ENCODE measurements around the gene PKHD1.

Gene PKHD1

DNA sequence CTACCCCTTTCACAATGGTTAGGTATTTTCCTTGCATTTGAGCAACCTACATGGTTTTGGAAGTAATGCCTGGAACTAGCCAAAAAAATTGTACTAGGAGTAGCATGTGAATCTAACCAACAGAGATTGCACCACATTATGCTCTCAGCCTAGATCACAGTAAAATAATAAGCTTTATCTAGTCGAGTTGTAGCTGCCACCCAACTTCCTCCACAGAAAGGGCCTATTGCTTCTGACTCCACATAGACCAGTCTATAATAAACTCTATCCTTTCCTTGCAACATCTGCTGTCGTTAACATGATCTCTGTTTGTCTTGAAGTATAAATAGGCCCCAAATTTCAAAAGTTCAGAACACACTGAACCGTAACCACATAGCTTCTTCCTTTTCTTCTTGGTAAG, 375.5 kb downstream of the PKHD1 start:
- Histone ChIP-seq H3K4me3 (ENCODE audit: low read depth in 1 of 2, low read length in 2 of 2) (no peak overlapping the region), H3K36me3 (ENCODE audit: insufficient read depth, low read length) (no peaks in the 10 kb centered on the region), H3K27ac (ENCODE audit: low read depth, low read length) (no peak overlapping the region), H3K4me1 (ENCODE audit: insufficient read depth, low read length) (no peaks in the 10 kb centered on the region), H3K27me3 (ENCODE audit: control insufficient read depth in 1 of 2, insufficient read depth in 2 of 2, low read length in 2 of 2) (no peaks in the 10 kb centered on the region), H3K9ac (ENCODE audit: low read length) (no peak overlapping the region), H3K9me3 (ENCODE audit: low read length) (no peaks in the 10 kb centered on the region)

DNA sequence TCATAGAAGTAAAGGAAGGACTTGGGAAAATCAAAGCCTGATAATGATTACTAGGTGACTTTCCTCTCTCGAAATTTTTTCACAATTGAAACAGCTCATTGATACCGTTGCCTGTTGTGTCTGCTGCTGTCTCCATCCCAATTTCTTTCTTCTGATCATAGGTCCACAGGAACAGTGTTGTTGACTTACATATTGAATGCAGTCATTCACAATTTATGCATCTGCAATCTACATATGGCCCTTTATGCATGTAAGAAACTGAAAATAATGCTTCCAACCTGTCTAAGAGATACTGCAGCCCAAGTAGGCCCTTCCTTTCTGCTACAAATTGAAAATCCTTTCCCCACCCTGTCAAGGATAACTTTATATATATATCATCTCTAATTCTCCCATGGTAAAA, 381.3 kb downstream of the PKHD1 start:
- H3K9me3 ChIP-seq (ENCODE audit: low read length), result no peaks in the 10 kb centered on the region
- H3K27ac ChIP-seq (ENCODE audit: low read depth, low read length), result no peak overlapping the region
- H3K4me1 ChIP-seq (ENCODE audit: insufficient read depth, low read length), result no peaks in the 10 kb centered on the region
- H3K36me3 ChIP-seq (ENCODE audit: insufficient read depth, low read length), result no peaks in the 10 kb centered on the region
- no peak overlapping the region for H3K4me3 ChIP-seq (ENCODE audit: low read depth in 1 of 2, low read length in 2 of 2)
- H3K27me3 ChIP-seq (ENCODE audit: control insufficient read depth in 1 of 2, insufficient read depth in 2 of 2, low read length in 2 of 2), result no peaks in the 10 kb centered on the region
- no peak overlapping the region for H3K9ac ChIP-seq (ENCODE audit: low read length)

DNA sequence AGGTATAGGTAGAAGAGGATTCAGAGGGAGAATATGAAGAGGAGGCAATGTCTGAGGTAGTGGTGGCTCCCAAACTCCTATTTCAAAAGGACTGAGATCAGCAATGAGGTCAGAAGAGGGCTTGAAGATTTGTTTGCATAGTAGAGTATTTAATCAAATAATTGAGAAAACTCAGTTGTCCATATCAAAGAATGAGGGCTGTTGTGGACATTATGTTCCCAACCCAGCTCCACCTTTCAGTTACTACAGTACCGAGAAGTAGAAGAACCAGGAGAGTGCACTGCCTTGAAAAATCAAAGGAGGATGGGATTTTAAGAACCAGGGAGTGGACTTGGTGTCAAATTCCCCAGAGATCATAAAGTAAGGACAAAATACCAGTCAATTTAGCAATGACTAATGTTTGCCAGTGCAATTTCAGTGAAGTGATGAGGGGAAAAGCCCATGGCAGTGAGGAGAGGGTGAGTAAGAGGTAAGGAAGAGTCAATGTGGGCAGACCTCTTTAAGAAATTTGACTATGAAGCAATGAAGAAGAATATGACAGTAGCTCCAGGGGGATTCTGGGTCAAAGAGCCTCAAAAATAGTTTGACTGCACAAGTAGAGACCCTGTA, 382.4 kb downstream of the PKHD1 start:
- no peaks in the 10 kb centered on the region for H3K36me3 ChIP-seq (ENCODE audit: insufficient read depth, low read length)
- H3K9ac ChIP-seq (ENCODE audit: low read length), result no peak overlapping the region
- no peaks in the 10 kb centered on the region for H3K4me1 ChIP-seq (ENCODE audit: insufficient read depth, low read length)
- no peak overlapping the region for H3K4me3 ChIP-seq (ENCODE audit: low read depth in 1 of 2, low read length in 2 of 2)
- H3K27ac ChIP-seq (ENCODE audit: low read depth, low read length), result no peak overlapping the region
- H3K27me3 ChIP-seq (ENCODE audit: control insufficient read depth in 1 of 2, insufficient read depth in 2 of 2, low read length in 2 of 2), result no peaks in the 10 kb centered on the region
- no peaks in the 10 kb centered on the region for H3K9me3 ChIP-seq (ENCODE audit: low read length)

DNA sequence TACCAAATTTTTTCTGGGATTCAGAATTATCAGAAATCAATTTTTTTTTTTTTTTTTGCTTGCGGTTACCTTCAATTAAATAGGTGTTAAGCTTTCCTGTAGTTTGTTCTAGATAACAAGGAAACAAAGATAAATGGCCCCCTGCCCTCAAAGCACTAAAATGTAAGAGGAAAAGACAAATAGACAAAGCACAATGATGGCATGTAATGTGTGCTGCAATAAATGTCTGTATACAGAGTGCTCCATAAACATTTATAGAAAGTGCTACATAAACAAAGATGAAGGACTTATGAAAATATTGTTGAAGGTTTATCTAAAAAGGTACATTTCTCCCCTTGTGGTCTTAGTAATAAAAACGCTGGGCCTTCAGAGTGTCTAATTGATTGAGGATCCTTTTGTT, 384.6 kb downstream of the PKHD1 start:
- H3K4me1 ChIP-seq (ENCODE audit: insufficient read depth, low read length), result no peaks in the 10 kb centered on the region
- H3K9ac ChIP-seq (ENCODE audit: low read length), result no peak overlapping the region
- H3K27me3 ChIP-seq (ENCODE audit: control insufficient read depth in 1 of 2, insufficient read depth in 2 of 2, low read length in 2 of 2), result no peaks in the 10 kb centered on the region
- no peak overlapping the region for H3K4me3 ChIP-seq (ENCODE audit: low read depth in 1 of 2, low read length in 2 of 2)
- no peak overlapping the region for H3K27ac ChIP-seq (ENCODE audit: low read depth, low read length)
- no peaks in the 10 kb centered on the region for H3K9me3 ChIP-seq (ENCODE audit: low read length)
- H3K36me3 ChIP-seq (ENCODE audit: insufficient read depth, low read length), result no peaks in the 10 kb centered on the region

DNA sequence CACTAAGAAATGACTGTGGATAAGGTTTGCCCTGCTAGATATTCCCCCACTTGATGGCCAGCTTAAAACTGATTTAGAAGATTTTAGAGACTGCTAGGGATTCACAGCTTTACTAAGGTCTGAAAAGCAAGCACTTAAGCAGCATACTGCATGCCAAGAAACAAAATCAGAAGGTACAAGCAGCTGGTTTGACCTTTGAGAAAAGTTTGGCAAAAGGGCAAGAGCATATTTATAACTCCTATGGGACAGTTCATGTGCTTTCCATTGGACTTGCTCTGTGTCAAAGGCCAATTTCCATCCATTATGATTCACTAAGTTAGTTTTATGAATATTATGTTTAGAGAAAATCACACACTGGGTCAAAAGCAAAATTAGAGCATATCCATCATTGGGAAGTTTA, 402.8 kb downstream of the PKHD1 start:
- Histone ChIP-seq H3K36me3 (ENCODE audit: insufficient read depth, low read length) (no peaks in the 10 kb centered on the region), H3K4me3 (ENCODE audit: low read depth in 1 of 2, low read length in 2 of 2) (no peak overlapping the region), H3K4me1 (ENCODE audit: insufficient read depth, low read length) (no peaks in the 10 kb centered on the region), H3K9me3 (ENCODE audit: low read length) (no peaks in the 10 kb centered on the region), H3K27me3 (ENCODE audit: control insufficient read depth in 1 of 2, insufficient read depth in 2 of 2, low read length in 2 of 2) (no peaks in the 10 kb centered on the region), H3K27ac (ENCODE audit: low read depth, low read length) (no peak overlapping the region), H3K9ac (ENCODE audit: low read length) (no peak overlapping the region)

DNA sequence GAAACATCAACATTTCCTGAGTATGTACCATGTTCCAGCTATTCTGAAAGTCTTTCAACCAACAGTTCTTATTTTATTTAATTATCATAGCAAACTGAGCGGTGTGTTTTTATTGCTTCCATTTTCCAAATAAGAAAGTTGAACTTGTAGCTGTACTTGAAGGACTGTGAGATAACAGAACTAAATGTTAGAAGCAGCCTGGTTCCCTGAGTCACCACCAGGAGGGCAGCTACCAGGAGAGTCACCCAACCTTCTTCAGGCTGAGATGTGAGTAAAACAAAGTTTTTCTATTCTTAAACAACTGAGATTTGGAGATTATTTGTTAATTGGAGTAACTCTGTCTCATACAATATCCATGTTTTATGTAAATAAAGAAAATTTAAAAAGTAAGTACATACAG, 403.4 kb downstream of the PKHD1 start:
- Histone ChIP-seq H3K36me3 (ENCODE audit: insufficient read depth, low read length) (no peaks in the 10 kb centered on the region), H3K27ac (ENCODE audit: low read depth, low read length) (no peak overlapping the region), H3K9me3 (ENCODE audit: low read length) (no peaks in the 10 kb centered on the region)

DNA sequence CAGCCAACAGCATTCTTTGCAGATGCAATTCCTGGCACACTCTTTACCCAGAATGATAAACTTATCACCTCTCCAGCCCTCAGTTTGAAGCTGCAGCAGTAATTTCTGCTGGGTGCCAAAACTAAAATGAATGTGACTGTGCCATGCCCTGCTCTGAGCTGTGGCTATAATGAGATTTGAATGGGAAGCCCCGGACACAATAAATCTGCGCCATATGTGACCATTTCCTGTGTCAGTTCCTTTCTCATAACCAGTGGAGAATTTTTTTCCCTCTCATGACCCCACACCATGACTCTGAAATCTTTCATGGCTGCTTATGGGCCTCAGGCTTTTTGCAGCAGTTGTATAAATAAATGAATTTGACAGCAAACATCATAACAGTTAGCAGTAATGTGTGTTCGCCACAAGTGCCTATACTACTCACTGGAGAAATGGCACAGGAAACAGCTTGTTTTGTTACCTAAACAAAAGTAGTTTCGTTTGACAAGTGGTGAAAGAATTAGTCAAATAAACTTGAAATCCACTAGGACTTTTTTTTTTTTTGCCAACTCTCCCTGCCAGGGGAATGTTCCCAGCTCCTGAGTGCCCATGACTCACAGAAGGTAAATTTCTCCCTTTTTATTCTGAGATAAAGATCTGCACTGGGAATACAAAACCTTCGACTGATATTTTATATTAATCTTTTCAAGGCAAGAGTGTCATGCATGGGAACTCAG, 408.4 kb downstream of the PKHD1 start:
- no peaks in the 10 kb centered on the region for H3K9me3 ChIP-seq (ENCODE audit: low read length)
- H3K27me3 ChIP-seq (ENCODE audit: control insufficient read depth in 1 of 2, insufficient read depth in 2 of 2, low read length in 2 of 2), result no peaks in the 10 kb centered on the region
- no peaks in the 10 kb centered on the region for H3K36me3 ChIP-seq (ENCODE audit: insufficient read depth, low read length)
- no peaks in the 10 kb centered on the region for H3K4me1 ChIP-seq (ENCODE audit: insufficient read depth, low read length)
- no peak overlapping the region for H3K4me3 ChIP-seq (ENCODE audit: low read depth in 1 of 2, low read length in 2 of 2)
- H3K9ac ChIP-seq (ENCODE audit: low read length), result no peak overlapping the region
- H3K27ac ChIP-seq (ENCODE audit: low read depth, low read length), result no peak overlapping the region

More for the DNA sequence above, 403.4 kb downstream of the PKHD1 start:
- H3K4me1 ChIP-seq (ENCODE audit: insufficient read depth, low read length), result no peaks in the 10 kb centered on the region
- H3K27me3 ChIP-seq (ENCODE audit: control insufficient read depth in 1 of 2, insufficient read depth in 2 of 2, low read length in 2 of 2), result no peaks in the 10 kb centered on the region
- no peak overlapping the region for H3K9ac ChIP-seq (ENCODE audit: low read length)
- no peak overlapping the region for H3K4me3 ChIP-seq (ENCODE audit: low read depth in 1 of 2, low read length in 2 of 2)

DNA sequence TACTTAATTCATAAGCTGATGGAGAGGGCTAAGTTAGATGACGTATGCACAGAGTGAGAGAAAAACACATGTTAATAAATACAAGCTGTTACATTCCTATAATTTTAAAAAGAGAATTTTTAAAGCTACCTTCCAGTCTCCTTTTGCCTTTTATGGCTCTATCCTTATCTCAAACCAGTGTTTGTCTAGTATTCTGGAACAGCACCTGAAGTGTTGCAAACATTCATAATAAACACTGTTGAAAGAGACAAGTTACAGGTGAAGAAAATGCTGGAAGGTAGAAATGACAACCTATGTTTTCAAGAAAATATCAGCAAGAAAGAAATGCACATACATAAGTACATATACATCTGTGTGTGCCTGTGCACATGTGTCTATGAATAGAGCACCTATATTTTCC, 409.1 kb downstream of the PKHD1 start:
- Histone ChIP-seq H3K4me1 (ENCODE audit: insufficient read depth, low read length) (no peaks in the 10 kb centered on the region), H3K36me3 (ENCODE audit: insufficient read depth, low read length) (no peaks in the 10 kb centered on the region), H3K9me3 (ENCODE audit: low read length) (no peaks in the 10 kb centered on the region), H3K4me3 (ENCODE audit: low read depth in 1 of 2, low read length in 2 of 2) (no peak overlapping the region), H3K27ac (ENCODE audit: low read depth, low read length) (no peak overlapping the region), H3K27me3 (ENCODE audit: control insufficient read depth in 1 of 2, insufficient read depth in 2 of 2, low read length in 2 of 2) (no peaks in the 10 kb centered on the region), H3K9ac (ENCODE audit: low read length) (no peak overlapping the region)

DNA sequence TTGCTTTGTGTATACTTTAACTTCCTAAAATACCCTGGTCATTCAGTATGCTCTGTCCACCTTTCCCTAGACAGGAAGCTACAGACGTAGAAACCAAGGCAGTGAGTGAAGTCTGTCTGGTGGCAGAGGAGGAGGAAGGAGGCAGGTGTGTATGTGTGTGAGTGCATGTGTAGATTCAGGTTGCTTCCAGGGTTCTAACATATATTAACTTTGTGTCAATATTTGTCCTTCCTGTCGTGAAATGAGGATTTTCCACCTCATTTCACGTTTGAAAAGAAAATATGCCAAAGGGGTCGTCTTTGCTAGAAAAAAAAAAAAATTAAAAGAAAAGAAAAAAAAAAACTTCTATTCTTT, 411.5 kb downstream of the PKHD1 start:
- H3K36me3 ChIP-seq (ENCODE audit: insufficient read depth, low read length), result no peaks in the 10 kb centered on the region
- H3K9ac ChIP-seq (ENCODE audit: low read length), result no peak overlapping the region
- H3K27ac ChIP-seq (ENCODE audit: low read depth, low read length), result no peak overlapping the region
- H3K27me3 ChIP-seq (ENCODE audit: control insufficient read depth in 1 of 2, insufficient read depth in 2 of 2, low read length in 2 of 2), result no peaks in the 10 kb centered on the region
- no peaks in the 10 kb centered on the region for H3K4me1 ChIP-seq (ENCODE audit: insufficient read depth, low read length)
- no peaks in the 10 kb centered on the region for H3K9me3 ChIP-seq (ENCODE audit: low read length)
- H3K4me3 ChIP-seq (ENCODE audit: low read depth in 1 of 2, low read length in 2 of 2), result no peak overlapping the region

DNA sequence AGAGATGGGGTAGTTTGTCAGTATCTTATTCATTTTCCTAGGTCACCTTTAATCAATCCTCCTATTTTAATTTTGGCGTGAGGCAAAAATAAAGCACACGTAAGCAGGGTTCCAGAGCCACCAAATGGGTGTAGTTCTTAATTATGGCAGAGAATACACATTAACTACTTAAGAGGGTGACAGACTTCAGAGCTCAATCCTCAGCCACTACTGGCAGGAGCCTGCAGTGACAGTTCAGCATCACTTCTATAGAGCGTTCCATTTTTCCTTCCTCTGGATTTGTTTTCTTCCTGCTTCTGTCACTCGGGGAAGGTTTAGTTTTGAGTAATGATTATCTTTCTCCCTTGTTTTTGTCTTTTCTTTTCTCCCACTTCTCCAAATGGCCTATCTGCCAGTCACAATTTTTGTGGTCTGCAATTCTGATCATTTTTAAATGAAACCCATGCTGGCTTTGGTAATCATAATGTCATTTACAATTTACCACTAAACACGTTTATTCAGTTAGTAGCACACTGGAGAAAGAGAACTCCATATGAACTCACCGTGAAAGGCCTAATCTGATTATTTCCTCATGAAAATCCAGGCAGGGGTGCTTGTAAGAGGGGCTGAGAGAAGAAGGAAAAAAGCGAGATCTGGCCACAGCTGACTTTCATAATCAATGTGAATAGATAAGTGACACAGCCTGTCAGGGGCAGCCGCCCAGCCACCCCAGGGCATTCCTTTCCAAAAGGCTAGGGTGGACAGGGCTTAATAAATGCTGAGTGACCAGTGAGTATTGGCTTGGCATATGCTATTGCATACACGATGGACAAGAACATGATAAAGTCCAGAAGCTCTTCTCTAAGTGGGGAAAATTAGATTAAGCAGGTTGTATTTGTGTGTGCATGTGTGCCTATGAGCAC, 412.1 kb downstream of the PKHD1 start:
- Histone ChIP-seq H3K27ac (ENCODE audit: low read depth, low read length) (no peak overlapping the region), H3K36me3 (ENCODE audit: insufficient read depth, low read length) (no peaks in the 10 kb centered on the region), H3K4me1 (ENCODE audit: insufficient read depth, low read length) (no peaks in the 10 kb centered on the region), H3K4me3 (ENCODE audit: low read depth in 1 of 2, low read length in 2 of 2) (no peak overlapping the region), H3K27me3 (ENCODE audit: control insufficient read depth in 1 of 2, insufficient read depth in 2 of 2, low read length in 2 of 2) (no peaks in the 10 kb centered on the region), H3K9ac (ENCODE audit: low read length) (no peak overlapping the region), H3K9me3 (ENCODE audit: low read length) (no peaks in the 10 kb centered on the region)

DNA sequence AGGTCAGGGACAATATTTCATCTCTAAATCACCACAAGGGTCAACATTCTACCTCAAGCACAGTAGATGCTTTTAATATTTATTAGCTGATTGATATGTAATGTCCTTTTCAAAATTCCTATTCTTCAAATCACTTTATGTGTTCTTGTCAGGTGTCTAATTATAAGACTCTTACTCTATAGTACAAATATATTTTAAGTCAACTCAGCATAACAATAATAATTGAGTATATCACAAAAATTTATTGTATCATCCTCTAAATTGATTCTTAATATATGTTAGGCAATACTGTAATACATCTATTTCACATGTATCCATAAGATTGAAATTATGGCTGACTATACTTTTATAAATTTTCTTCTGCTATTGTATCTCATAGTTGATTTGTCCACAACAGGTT, 423.9 kb downstream of the PKHD1 start:
- H3K4me3 ChIP-seq (ENCODE audit: low read depth in 1 of 2, low read length in 2 of 2), result no peak overlapping the region
- no peaks in the 10 kb centered on the region for H3K27me3 ChIP-seq (ENCODE audit: control insufficient read depth in 1 of 2, insufficient read depth in 2 of 2, low read length in 2 of 2)
- H3K4me1 ChIP-seq (ENCODE audit: insufficient read depth, low read length), result no peaks in the 10 kb centered on the region
- H3K27ac ChIP-seq (ENCODE audit: low read depth, low read length), result no peak overlapping the region
- H3K9me3 ChIP-seq (ENCODE audit: low read length), result no peaks in the 10 kb centered on the region
- H3K9ac ChIP-seq (ENCODE audit: low read length), result no peak overlapping the region
- H3K36me3 ChIP-seq (ENCODE audit: insufficient read depth, low read length), result no peaks in the 10 kb centered on the region

Measured in muscle layer of colon (tissue), 2 donors.